ENCODE data around the gene ADH1C. TPM values are rescaled to one million over a fixed set of nuclear protein-coding genes. Genes with fewer than 3 reads are reported as not detected.

ADH1C gene
- total RNA-seq, 1 donor from 2014 or later = 13.0 TPM

DNA sequence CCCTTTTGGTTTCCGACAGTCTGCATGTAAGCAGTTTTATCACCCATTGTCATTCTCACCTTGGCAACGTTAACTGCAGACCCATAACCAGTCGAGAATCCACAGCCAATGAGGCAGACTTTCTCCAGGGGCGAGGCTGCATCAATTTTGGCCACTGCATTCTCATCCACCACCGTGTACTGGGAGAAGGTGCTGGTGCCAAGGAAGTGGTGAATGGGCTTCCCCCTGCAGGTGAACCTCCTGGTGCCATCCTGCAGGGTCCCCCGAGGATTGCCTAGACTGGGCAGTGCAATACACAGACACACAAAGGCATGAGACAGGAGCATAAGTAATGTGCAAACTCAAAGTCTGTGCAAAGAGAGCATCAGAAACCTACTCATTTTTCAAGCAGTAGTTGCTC lies 36.7 kb downstream of the ADH1C start:
- Histone ChIP-seq H3K4me1 (ENCODE audit: control insufficient read depth in 3 of 3, insufficient read depth in 3 of 3, low read length in 3 of 3) (no peaks in the 10 kb centered on the region), H3K36me3 (ENCODE audit: control insufficient read depth in 3 of 3, insufficient read depth in 3 of 3, low read length in 3 of 3) (no peaks in the 10 kb centered on the region), H3K27me3 (ENCODE audit: control insufficient read depth in 3 of 3, insufficient read depth in 3 of 3, low read length in 3 of 3) (no peaks in the 10 kb centered on the region), H3K9ac (ENCODE audit: low read depth in 1 of 3, low read length in 3 of 3) (no peak overlapping the region), H3K9me3 (ENCODE audit: control insufficient read depth in 3 of 3, low read length in 3 of 3) (no peaks in the 10 kb centered on the region), H3K4me3 (ENCODE audit: low read length in 3 of 3) (no peak overlapping the region), H3K27ac (ENCODE audit: low read depth, low read length) (no peak overlapping the region)

DNA sequence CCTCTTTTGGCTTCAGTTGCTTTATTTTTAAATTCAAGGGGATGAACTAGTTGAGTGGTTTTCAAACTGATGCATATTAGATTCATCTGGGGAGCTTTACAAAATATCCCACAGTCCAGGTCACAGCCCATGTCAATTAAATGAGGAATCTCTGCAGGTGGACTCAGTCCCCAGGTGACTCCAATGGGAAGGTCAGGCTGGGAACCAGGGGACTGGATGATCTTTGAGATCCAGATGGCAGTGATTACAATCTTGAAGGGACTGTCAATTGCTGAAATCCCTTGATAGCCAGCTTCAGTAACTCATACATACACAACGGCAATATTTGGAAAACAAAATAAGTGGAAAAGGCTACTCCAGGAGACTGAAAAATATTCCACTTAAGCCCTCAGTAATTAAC lies 38.3 kb downstream of the ADH1C start:
- no peak overlapping the region for H3K27ac ChIP-seq (ENCODE audit: low read depth, low read length)

DNA sequence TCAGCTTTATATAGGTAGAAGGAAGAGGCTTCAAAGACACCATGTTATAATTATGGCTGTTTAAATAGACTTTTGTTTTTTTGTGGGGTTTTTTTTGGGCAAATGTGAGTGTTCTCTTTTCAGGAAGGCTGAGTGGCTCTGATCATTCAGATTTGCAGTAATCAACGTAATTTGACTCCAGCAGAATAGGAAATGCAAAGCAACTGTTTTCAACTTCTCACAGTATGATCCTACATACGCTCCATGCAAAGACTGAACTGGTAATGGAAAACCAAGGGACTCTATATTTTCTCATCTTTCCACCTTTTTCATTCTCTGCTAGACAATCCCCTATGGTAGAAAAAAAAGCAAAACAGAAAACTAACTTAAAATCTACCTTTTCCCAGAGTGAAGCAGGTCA lies 42.2 kb downstream of the ADH1C start:
- H3K4me1 ChIP-seq (ENCODE audit: control insufficient read depth in 3 of 3, insufficient read depth in 3 of 3, low read length in 3 of 3) = no peaks in the 10 kb centered on the region
- H3K9ac ChIP-seq (ENCODE audit: low read depth in 1 of 3, low read length in 3 of 3) = no peak overlapping the region
- no peak overlapping the region for H3K4me3 ChIP-seq (ENCODE audit: low read length in 3 of 3)
- no peak overlapping the region for H3K27ac ChIP-seq (ENCODE audit: low read depth, low read length)
- no peaks in the 10 kb centered on the region for H3K27me3 ChIP-seq (ENCODE audit: control insufficient read depth in 3 of 3, insufficient read depth in 3 of 3, low read length in 3 of 3)
- H3K36me3 ChIP-seq (ENCODE audit: control insufficient read depth in 3 of 3, insufficient read depth in 3 of 3, low read length in 3 of 3) = no peaks in the 10 kb centered on the region
- no peaks in the 10 kb centered on the region for H3K9me3 ChIP-seq (ENCODE audit: control insufficient read depth in 3 of 3, low read length in 3 of 3)

More for the DNA sequence above, 38.3 kb downstream of the ADH1C start:
- Histone ChIP-seq H3K27me3 (ENCODE audit: control insufficient read depth in 3 of 3, insufficient read depth in 3 of 3, low read length in 3 of 3) (no peaks in the 10 kb centered on the region), H3K4me1 (ENCODE audit: control insufficient read depth in 3 of 3, insufficient read depth in 3 of 3, low read length in 3 of 3) (no peaks in the 10 kb centered on the region), H3K4me3 (ENCODE audit: low read length in 3 of 3) (no peak overlapping the region), H3K9me3 (ENCODE audit: control insufficient read depth in 3 of 3, low read length in 3 of 3) (no peaks in the 10 kb centered on the region), H3K36me3 (ENCODE audit: control insufficient read depth in 3 of 3, insufficient read depth in 3 of 3, low read length in 3 of 3) (no peaks in the 10 kb centered on the region), H3K9ac (ENCODE audit: low read depth in 1 of 3, low read length in 3 of 3) (no peak overlapping the region)

DNA sequence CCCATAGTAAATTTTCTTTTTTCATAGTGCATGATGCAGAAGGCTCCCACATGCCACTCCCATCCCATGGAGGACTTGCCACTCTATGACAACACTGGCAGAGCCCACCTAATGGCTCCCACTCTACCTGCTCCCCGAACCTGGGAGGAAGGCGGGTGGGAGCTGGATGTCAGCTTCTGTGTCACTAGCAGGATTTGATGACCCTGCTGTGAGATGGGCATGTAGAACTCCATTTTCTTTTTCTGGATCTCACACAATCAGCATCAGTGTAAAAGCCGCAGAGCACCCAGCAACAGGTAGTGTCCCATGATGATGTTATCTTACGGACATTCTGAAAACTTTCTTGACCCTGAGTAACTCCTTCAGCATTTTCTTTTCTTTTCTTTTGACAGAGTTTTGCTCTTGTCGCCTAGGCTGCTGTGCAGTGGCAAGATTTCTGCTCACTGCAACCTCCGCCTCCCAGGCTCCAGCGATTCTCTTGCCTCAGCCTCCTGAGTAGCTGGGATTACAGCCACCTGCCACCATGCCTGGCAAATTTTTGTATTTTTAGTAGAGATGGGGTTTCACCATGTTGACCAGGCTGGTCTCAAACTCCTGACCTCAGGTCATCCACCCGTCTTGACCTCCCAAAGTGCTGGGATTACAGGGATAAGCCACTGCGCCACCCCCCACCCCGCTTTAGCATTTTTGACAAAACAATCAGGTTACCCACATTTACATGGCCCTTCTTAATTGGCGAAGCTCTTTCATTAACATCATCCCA lies 46.7 kb downstream of the ADH1C start:
- Histone ChIP-seq H3K4me3 (ENCODE audit: low read length in 3 of 3) (no peak overlapping the region), H3K36me3 (ENCODE audit: control insufficient read depth in 3 of 3, insufficient read depth in 3 of 3, low read length in 3 of 3) (no peaks in the 10 kb centered on the region), H3K27ac (ENCODE audit: low read depth, low read length) (no peak overlapping the region), H3K27me3 (ENCODE audit: control insufficient read depth in 3 of 3, insufficient read depth in 3 of 3, low read length in 3 of 3) (no peaks in the 10 kb centered on the region), H3K9ac (ENCODE audit: low read depth in 1 of 3, low read length in 3 of 3) (no peak overlapping the region), H3K4me1 (ENCODE audit: control insufficient read depth in 3 of 3, insufficient read depth in 3 of 3, low read length in 3 of 3) (peaks cover 0 to 2% (median 0%) of the 10 kb centered on the region in 3 donors), H3K9me3 (ENCODE audit: control insufficient read depth in 3 of 3, low read length in 3 of 3) (no peaks in the 10 kb centered on the region)

DNA sequence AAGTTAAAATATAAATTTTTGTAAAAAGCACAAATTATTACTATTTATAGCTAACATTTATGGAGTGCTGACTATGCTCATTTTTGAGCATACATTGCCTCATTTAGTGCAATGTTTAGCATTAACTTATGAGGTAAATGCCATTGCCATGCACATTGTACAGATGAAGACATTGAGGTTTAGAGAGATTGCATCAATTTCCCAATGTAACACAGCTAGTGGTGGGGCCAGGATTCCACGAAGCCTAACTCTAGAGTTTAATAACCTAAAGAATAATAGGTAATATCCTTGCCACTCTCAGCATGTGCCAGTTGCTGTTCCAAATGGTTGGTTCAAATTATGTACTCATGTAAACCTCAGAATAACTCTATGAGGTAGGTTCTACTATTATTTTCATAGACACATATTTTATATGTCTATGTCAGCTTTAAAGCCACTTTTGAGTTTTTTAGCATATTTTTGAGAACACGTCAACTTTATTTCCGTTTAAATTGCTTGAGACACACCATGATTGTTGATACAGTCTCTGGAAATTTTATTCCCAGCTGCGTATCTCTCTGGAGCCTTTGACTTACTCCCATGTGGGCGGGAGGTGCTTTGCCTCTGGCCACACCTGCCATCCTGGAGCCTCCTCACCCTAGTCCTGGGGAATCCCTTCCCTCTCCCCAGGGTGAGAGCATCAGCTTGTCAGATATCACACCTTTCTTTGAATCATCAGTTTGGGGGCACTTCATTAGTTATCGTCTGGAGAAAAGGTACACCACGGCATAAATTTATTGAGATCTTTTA lies 51.0 kb downstream of the ADH1C start:
- Histone ChIP-seq H3K4me3 (ENCODE audit: low read length in 3 of 3) (no peak overlapping the region), H3K27ac (ENCODE audit: low read depth, low read length) (no peak overlapping the region), H3K9ac (ENCODE audit: low read depth in 1 of 3, low read length in 3 of 3) (no peak overlapping the region), H3K27me3 (ENCODE audit: control insufficient read depth in 3 of 3, insufficient read depth in 3 of 3, low read length in 3 of 3) (no peaks in the 10 kb centered on the region), H3K36me3 (ENCODE audit: control insufficient read depth in 3 of 3, insufficient read depth in 3 of 3, low read length in 3 of 3) (no peaks in the 10 kb centered on the region), H3K4me1 (ENCODE audit: control insufficient read depth in 3 of 3, insufficient read depth in 3 of 3, low read length in 3 of 3) (peaks cover 0 to 4% (median 0%) of the 10 kb centered on the region in 3 donors), H3K9me3 (ENCODE audit: control insufficient read depth in 3 of 3, low read length in 3 of 3) (no peaks in the 10 kb centered on the region)

DNA sequence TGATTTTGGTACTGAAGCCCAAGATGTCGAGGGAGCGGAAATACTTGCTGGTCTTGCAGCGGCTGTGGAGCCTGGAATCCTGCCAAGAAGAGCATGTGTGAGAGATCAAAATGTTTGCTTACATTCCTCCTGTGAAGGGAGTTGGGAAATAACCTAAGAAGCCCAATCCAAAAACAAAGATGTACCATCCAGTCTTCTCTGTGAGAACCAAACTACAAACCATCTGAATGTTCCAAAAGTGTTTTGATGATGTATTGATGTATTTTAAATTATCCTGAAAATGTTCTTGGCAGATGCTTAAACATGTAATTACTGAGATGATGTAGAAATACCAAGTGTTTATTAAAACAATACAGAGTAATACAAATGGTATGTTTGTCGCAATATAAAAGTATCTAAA lies 51.6 kb downstream of the ADH1C start:
- Histone ChIP-seq H3K9ac (ENCODE audit: low read depth in 1 of 3, low read length in 3 of 3) (no peak overlapping the region), H3K27ac (ENCODE audit: low read depth, low read length) (no peak overlapping the region), H3K4me3 (ENCODE audit: low read length in 3 of 3) (no peak overlapping the region), H3K9me3 (ENCODE audit: control insufficient read depth in 3 of 3, low read length in 3 of 3) (no peaks in the 10 kb centered on the region), H3K4me1 (ENCODE audit: control insufficient read depth in 3 of 3, insufficient read depth in 3 of 3, low read length in 3 of 3) (peaks cover 0 to 4% (median 0%) of the 10 kb centered on the region in 3 donors), H3K27me3 (ENCODE audit: control insufficient read depth in 3 of 3, insufficient read depth in 3 of 3, low read length in 3 of 3) (no peaks in the 10 kb centered on the region), H3K36me3 (ENCODE audit: control insufficient read depth in 3 of 3, insufficient read depth in 3 of 3, low read length in 3 of 3) (no peaks in the 10 kb centered on the region)

DNA sequence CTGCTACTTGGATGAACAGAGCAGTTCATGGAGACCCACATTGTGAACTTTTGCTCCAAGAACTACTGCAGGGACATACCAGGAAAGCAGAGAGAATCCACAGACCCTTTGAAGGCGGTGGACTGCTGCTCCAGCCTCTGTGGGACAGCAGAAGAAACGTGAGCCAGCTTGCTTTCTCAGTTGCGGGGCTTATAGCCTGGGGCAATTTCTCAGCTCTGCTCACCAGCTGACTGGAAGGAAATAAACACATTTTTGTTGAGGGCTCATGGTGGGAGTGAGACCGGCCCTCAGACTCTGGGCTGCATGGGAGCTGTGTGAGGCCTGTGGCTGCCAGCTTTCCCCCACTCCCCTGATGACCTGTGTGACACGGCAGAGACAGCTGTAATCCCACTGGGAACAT lies 59.2 kb downstream of the ADH1C start:
- Histone ChIP-seq H3K9ac (ENCODE audit: low read depth in 1 of 3, low read length in 3 of 3) (no peak overlapping the region), H3K36me3 (ENCODE audit: control insufficient read depth in 3 of 3, insufficient read depth in 3 of 3, low read length in 3 of 3) (no peaks in the 10 kb centered on the region), H3K27ac (ENCODE audit: low read depth, low read length) (no peak overlapping the region), H3K9me3 (ENCODE audit: control insufficient read depth in 3 of 3, low read length in 3 of 3) (no peaks in the 10 kb centered on the region), H3K4me3 (ENCODE audit: low read length in 3 of 3) (no peak overlapping the region), H3K27me3 (ENCODE audit: control insufficient read depth in 3 of 3, insufficient read depth in 3 of 3, low read length in 3 of 3) (no peaks in the 10 kb centered on the region), H3K4me1 (ENCODE audit: control insufficient read depth in 3 of 3, insufficient read depth in 3 of 3, low read length in 3 of 3) (no peaks in the 10 kb centered on the region)

DNA sequence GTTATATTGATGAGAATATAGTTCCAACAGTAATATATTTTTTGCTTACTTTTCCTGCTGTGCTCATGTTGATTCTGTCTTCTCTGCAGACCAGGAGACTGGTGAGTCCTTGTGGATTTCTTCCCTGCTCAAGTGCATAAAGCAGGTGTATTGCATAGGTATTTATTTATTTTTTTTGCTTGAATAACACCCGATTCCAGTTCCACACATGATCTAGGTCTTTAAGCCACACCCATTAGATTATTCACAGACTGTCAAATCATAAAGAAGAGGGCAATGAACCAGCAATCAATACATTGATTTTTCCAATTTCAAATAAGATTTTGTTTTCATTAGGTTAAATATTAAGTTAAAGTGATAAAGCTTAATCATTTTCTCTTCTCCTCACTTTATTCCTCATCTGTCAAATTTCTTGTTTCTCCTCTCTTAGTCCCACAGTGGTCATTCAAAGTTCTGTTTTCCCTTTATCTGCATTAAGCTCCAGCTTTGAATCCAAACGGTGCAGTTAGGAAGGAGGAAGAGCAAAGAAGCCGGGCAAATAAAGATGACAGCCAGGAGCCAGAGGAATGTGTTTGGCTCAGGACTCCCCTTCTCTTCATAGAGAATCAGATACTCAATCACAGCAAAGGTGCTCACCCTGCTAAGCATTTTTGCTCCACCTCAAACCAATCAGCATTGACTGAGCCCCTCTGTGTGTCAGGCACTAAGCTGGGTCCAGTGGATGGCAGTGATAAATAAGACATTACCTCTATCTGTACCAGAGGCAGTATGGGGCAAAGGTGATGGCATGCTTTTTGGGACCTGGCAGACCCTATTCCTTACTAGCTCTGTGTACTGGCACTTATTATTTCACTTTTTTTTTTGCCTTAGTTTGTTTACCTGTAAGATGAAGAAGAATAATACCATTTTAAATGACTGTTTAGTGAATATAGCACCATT lies 61.4 kb downstream of the ADH1C start, which contains the start of gene ADH1A:
TSS of gene ADH1A (minus strand) at position 138 of the 939 bp plus-strand sequence. CDS start at position 67, 71 bp downstream.
- Histone ChIP-seq H3K36me3 (ENCODE audit: control insufficient read depth in 3 of 3, insufficient read depth in 3 of 3, low read length in 3 of 3) (peaks cover 0 to 2% (median 0%) of the 10 kb centered on the region in 3 donors), H3K4me1 (ENCODE audit: control insufficient read depth in 3 of 3, insufficient read depth in 3 of 3, low read length in 3 of 3) (no peaks in the 10 kb centered on the region), H3K27me3 (ENCODE audit: control insufficient read depth in 3 of 3, insufficient read depth in 3 of 3, low read length in 3 of 3) (no peaks in the 10 kb centered on the region), H3K27ac (ENCODE audit: low read depth, low read length) (no peak within 1 kb of the TSS), H3K4me3 (ENCODE audit: low read length in 3 of 3) (no peak within 1 kb of the TSS), H3K9me3 (ENCODE audit: control insufficient read depth in 3 of 3, low read length in 3 of 3) (no peaks in the 10 kb centered on the region), H3K9ac (ENCODE audit: low read depth in 1 of 3, low read length in 3 of 3) (no peak within 1 kb of the TSS)

Data from skeletal muscle tissue (tissue), 4 donors.